ENCODE results near the gene ASS1.

GRCh38 chr9:130448035-130448624 is 3.4 kb downstream of the ASS1 start:
- TF ChIP-seq CTCF (IDR thresholded peaks at IDR 0.05) (no peak), POLR2A (IDR thresholded peaks at IDR 0.05) (no peak)

Measured in uterus (tissue), 2 donors.